Mucosa of descending colon (tissue), 3 donors: ENCODE data around the gene CCDC97. TPM values are rescaled to one million over a fixed set of nuclear protein-coding genes. Genes with fewer than 3 reads are reported as not detected.
A peak's percentile ranks its signal among the peaks of the same experiment; 100 is the strongest.

Experiments
- ATAC-seq: fragments of 200-7000 bp; cut with Tn5 transposase; one replicate; pipeline ENCODE4 v1.9.1; 2020; ENCODE audit warnings: mild to moderate bottlenecking, moderate library complexity
- DNase-seq, 3 donors: peaks; one replicate each; pipeline ENCODE4 v3.0.0-alpha.2; 2020
- H3K36me3 ChIP-seq: fragments of 200-600 bp; one replicate; pipeline ENCODE4 v1.8.0; 2021; ENCODE audit warnings: low read depth, mild to moderate bottlenecking
- H3K4me1 ChIP-seq: fragments of 200-600 bp; one replicate; pipeline ENCODE4 v1.8.0; 2021; ENCODE audit warnings: low read depth, mild to moderate bottlenecking
- H3K4me3 ChIP-seq: fragments of 200-600 bp; one replicate; pipeline ENCODE4 v1.8.0; 2021; ENCODE audit warnings: mild to moderate bottlenecking
- H3K9me3 ChIP-seq: fragments of 200-600 bp; one replicate; pipeline ENCODE4 v1.8.0; 2021; ENCODE audit warnings: mild to moderate bottlenecking
- intact Hi-C, 2 donors: fragments of 100-400 bp; cut with DNase I in 1 of 2; cut with micrococcal nuclease in 1 of 2; formaldehyde crosslinking; loops; one replicate each; pipeline versions ENCODE4 v1.11.0 to v1.11.1; 2022; cut with DNase I, micrococcal nuclease
- total RNA-seq, 3 donors: library from RNA; stranded (reverse); fragmentation: NEBNext Ultra II Directional in 2 of 3; extraction: Animal tissue kit (Norgen Biotek cat#: 25700) in 2 of 3; gene quantifications; one replicate each; pipeline versions ENCODE4 v1.2.1 to v1.2.4, GENCODE V29; 2021 to 2023
- TF ChIP-seq, protein P1 (sequence below): fragments of 200-600 bp; IDR thresholded peaks from one replicate; pipeline ENCODE4 v1.8.0; 2022; ENCODE audit warnings: antibody characterized with exemption, mild to moderate bottlenecking
- donor health status: DM: no; HTN: no; CAD: no; lungs with moderate emphysema.
- donor health status: DM: no; HTN: no; CAD: no.
- donor health status: DM: no; HTN: yes; CAD: no.

The CCDC97 gene
- total RNA-seq, 3 donors from 2014 or later, result 26.2 to 29.6 (median 27.0) TPM

DNA sequence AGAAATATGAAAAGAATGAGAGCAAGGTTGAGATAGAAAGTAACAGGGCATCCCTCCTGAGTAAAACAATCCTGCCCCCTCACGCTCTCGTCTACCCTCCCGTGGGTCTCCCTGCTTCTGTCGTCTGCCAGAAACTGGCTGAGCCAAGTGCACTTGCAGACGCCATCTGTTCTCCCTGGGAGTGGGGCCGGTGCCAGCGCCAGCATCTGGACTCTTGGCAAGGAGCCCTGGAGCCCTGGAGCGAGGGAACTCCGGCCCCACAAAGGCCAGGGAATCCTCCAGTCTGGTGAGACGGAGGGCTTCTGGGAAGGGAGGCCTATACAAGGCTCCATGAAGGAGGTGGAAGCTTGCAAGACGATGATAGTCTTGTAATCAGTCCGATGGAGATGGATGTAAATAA is 64.0 kb downstream of the CCDC97 start:
- H3K36me3 ChIP-seq, result no peaks in the 10 kb centered on the region
- H3K4me3 ChIP-seq, result no peak overlapping the region
- peak; percentile 70 for ATAC-seq
- TF ChIP-seq, protein P1, sequence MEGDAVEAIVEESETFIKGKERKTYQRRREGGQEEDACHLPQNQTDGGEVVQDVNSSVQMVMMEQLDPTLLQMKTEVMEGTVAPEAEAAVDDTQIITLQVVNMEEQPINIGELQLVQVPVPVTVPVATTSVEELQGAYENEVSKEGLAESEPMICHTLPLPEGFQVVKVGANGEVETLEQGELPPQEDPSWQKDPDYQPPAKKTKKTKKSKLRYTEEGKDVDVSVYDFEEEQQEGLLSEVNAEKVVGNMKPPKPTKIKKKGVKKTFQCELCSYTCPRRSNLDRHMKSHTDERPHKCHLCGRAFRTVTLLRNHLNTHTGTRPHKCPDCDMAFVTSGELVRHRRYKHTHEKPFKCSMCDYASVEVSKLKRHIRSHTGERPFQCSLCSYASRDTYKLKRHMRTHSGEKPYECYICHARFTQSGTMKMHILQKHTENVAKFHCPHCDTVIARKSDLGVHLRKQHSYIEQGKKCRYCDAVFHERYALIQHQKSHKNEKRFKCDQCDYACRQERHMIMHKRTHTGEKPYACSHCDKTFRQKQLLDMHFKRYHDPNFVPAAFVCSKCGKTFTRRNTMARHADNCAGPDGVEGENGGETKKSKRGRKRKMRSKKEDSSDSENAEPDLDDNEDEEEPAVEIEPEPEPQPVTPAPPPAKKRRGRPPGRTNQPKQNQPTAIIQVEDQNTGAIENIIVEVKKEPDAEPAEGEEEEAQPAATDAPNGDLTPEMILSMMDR, result no peak
- no peaks in the 10 kb centered on the region for H3K4me1 ChIP-seq
- peak; percentile 75 to 81 (median 75) for DNase-seq
- no peaks in the 10 kb centered on the region for H3K9me3 ChIP-seq
- intact Hi-C loops, result no loop called here

Other genes with a start within 250 kb of the CCDC97 start
- not detected for gene CYP2A13, start 221.7 kb upstream of the CCDC97 start, total RNA-seq
- gene CYP2F1, start 195.7 kb upstream of the CCDC97 start, total RNA-seq, result not detected
- 10 to 100 TPM in 2 of 3 donors, 1 to 10 TPM in 1; 9.1 to 45.4 (median 41.2) TPM for gene CYP2S1, start 117.0 kb upstream of the CCDC97 start, total RNA-seq
- gene AXL, start 90.9 kb upstream of the CCDC97 start, total RNA-seq, result 10 to 100 TPM in 2 of 3 donors, 1 to 10 TPM in 1; 7.3 to 93.6 (median 19.3) TPM
- 100 to 1,000 TPM; 155 to 234 (median 190) TPM for gene HNRNPUL1, start 45.8 kb upstream of the CCDC97 start, total RNA-seq
- gene TGFB1, start 43.8 kb downstream of the CCDC97 start, total RNA-seq, result 10 to 100 TPM in 2 of 3 donors, 1 to 10 TPM in 1; 8.2 to 39.6 (median 21.8) TPM
- gene B9D2, start 54.0 kb downstream of the CCDC97 start, total RNA-seq, result 10 to 100 TPM in 1 of 3 donors, 1 to 10 TPM in 2; 7.0 to 11.3 (median 9.1) TPM
- 10 to 100 TPM in 1 of 3 donors, 1 to 10 TPM in 2; 3.8 to 15.2 (median 5.6) TPM for gene TMEM91, start 66.4 kb downstream of the CCDC97 start, total RNA-seq
- gene EXOSC5, start 87.2 kb downstream of the CCDC97 start, total RNA-seq, result 10 to 100 TPM; 12.5 to 16.4 (median 13.3) TPM
- 10 to 100 TPM; 16.6 to 22.5 (median 17.3) TPM for gene BCKDHA, start 87.6 kb downstream of the CCDC97 start, total RNA-seq
- gene B3GNT8, start 117.2 kb downstream of the CCDC97 start, total RNA-seq, result 10 to 100 TPM; 28.8 to 69.4 (median 34.3) TPM
- 10 to 100 TPM; 38.9 to 61.0 (median 47.5) TPM for gene DMAC2, start 129.7 kb downstream of the CCDC97 start, total RNA-seq
- not detected for gene ERICH4, start 133.0 kb downstream of the CCDC97 start, total RNA-seq